WTC11 (cell line): ENCODE measurements around the gene PROK1. TPM values are rescaled to one million over a fixed set of nuclear protein-coding genes. Genes with fewer than 3 reads are reported as not detected.
A peak's percentile ranks its signal among the peaks of the same experiment; 100 is the strongest.

Experiments
- ATAC-seq: fragments of 200-7000 bp; cut with Tn5 transposase; 2 replicates; pipeline ENCODE4 v1.10.0; 2021; ENCODE audit warnings: mild to moderate bottlenecking, moderate library complexity
- CTCF ChIA-PET: fragments of 300-600 bp; sonication (Branson Sonifier 250); formaldehyde crosslinking; loops from one replicate; lab custom pipeline; 2021; ENCODE audit warnings: antibody characterized with exemption; lab: Charles Lee
- POLR2A ChIA-PET: fragments of 350-600 bp; sonication (Branson Sonifier 250); formaldehyde crosslinking; loops from one replicate; lab custom pipeline; 2021; ENCODE audit warnings: antibody characterized with exemption; lab: Charles Lee
- DNase-seq: peaks from one replicate; pipeline ENCODE4 v3.0.0; 2021; ENCODE audit warnings: low spot score
- H3K27ac Mint-ChIP-seq: 2 replicates; pipeline ENCODE4 v1.8.0; 2021; ENCODE audit warnings: mixed read lengths
- H3K27me3 Mint-ChIP-seq: 2 replicates; pipeline ENCODE4 v1.8.0; 2021; ENCODE audit warnings: low read depth, mild to moderate bottlenecking, moderate library complexity, mixed read lengths
- H3K36me3 Mint-ChIP-seq: 2 replicates; pipeline ENCODE4 v1.8.0; 2021; ENCODE audit warnings: mixed read lengths
- H3K4me1 Mint-ChIP-seq: 2 replicates; pipeline ENCODE4 v1.8.0; 2022; ENCODE audit warnings: mixed read lengths
- H3K4me3 Mint-ChIP-seq: 2 replicates; pipeline ENCODE4 v1.8.0; 2021; ENCODE audit warnings: mild to moderate bottlenecking, moderate library complexity, mixed read lengths
- H3K9me3 Mint-ChIP-seq: 2 replicates; pipeline ENCODE4 v1.8.0; 2021; ENCODE audit warnings: mixed read lengths
- ATF1 ChIP-seq: sonication (generic); formaldehyde crosslinking; IDR thresholded peaks from 2 replicates; pipeline ENCODE4 v1.8.1; 2023; ENCODE audit warnings: mild to moderate bottlenecking, moderate library complexity, missing genetic modification reagents
- ATF6 ChIP-seq: sonication (generic); formaldehyde crosslinking; IDR thresholded peaks from 2 replicates; pipeline ENCODE4 v1.8.1; 2023; ENCODE audit warnings: mild to moderate bottlenecking, missing genetic modification reagents
- CTCF ChIP-seq: fragments of 200-600 bp; IDR thresholded peaks from 2 replicates; pipeline ENCODE4 v1.8.0; 2022; ENCODE audit warnings: antibody characterized with exemption
- FOXJ3 ChIP-seq: sonication (generic); formaldehyde crosslinking; IDR thresholded peaks from 2 replicates; pipeline ENCODE4 v1.9.0; 2021; ENCODE audit warnings: missing genetic modification reagents, mild to moderate bottlenecking, borderline replicate concordance
- GTF2I ChIP-seq: fragments of 250-450 bp; sonication (Bioruptor Pico); conservative IDR thresholded peaks from 2 replicates; pipeline ENCODE4 v1.4.0; 2021; ENCODE audit warnings: mild to moderate bottlenecking
- KAT7 ChIP-seq: sonication (generic); formaldehyde crosslinking; IDR thresholded peaks from 2 replicates; pipeline ENCODE4 v1.8.1; 2023; ENCODE audit warnings: missing genetic modification reagents, mild to moderate bottlenecking, borderline replicate concordance
- MLX ChIP-seq: sonication (generic); formaldehyde crosslinking; IDR thresholded peaks from 2 replicates; pipeline ENCODE4 v1.8.1; 2023; ENCODE audit warnings: mild to moderate bottlenecking, missing genetic modification reagents, moderate library complexity
- NFE2L1 ChIP-seq: sonication (generic); formaldehyde crosslinking; IDR thresholded peaks from 2 replicates; pipeline ENCODE4 v1.8.1; 2023; ENCODE audit warnings: missing genetic modification reagents
- NR3C1 ChIP-seq: sonication (generic); formaldehyde crosslinking; conservative IDR thresholded peaks from 2 replicates; pipeline ENCODE4 v1.8.1; 2023; ENCODE audit warnings: low read depth, mild to moderate bottlenecking, missing genetic modification reagents
- RORB ChIP-seq: fragments of 250-450 bp; sonication (Bioruptor Pico); IDR thresholded peaks from 2 replicates; pipeline ENCODE4 v1.9.0; 2021; ENCODE audit warnings: mild to moderate bottlenecking
- USF1 ChIP-seq: sonication (generic); formaldehyde crosslinking; IDR thresholded peaks from 2 replicates; pipeline ENCODE4 v1.8.0; 2022; ENCODE audit warnings: mild to moderate bottlenecking, missing genetic modification reagents
- USF2 ChIP-seq: sonication (generic); formaldehyde crosslinking; IDR thresholded peaks from 2 replicates; pipeline ENCODE4 v1.8.1; 2023; ENCODE audit warnings: mild to moderate bottlenecking, missing genetic modification reagents, moderate library complexity
- ZNF232 ChIP-seq: sonication (generic); formaldehyde crosslinking; IDR thresholded peaks from 2 replicates; pipeline ENCODE4 v1.8.0; 2022; ENCODE audit warnings: mild to moderate bottlenecking, missing genetic modification reagents
- ZNF263 ChIP-seq: sonication (generic); formaldehyde crosslinking; IDR thresholded peaks from 2 replicates; pipeline ENCODE4 v1.8.1; 2022; ENCODE audit warnings: low read depth, mild to moderate bottlenecking, moderate library complexity, missing genetic modification reagents
- ZNF416 ChIP-seq: fragments of 250-450 bp; sonication (Bioruptor Pico); IDR thresholded peaks from 2 replicates; pipeline ENCODE4 v1.9.0; 2021; ENCODE audit warnings: mild to moderate bottlenecking, inconsistent platforms
- total RNA-seq: library from RNA; stranded (reverse); gene quantifications from 3 replicates; pipeline ENCODE4 v1.2.3, GENCODE V29; 2021

PROK1 gene
- total RNA-seq, 1 experiment from 2014 or later: not detected

- TF ChIP-seq USF1 (CRISPR knock-in tag): no peak
- TF ChIP-seq ATF1: no peak
- no peak for TF ChIP-seq ZNF232
- no peak for TF ChIP-seq NFE2L1
- no peak for TF ChIP-seq MLX
- TF ChIP-seq KAT7 (CRISPR knock-in tag): no peak
- no peak for TF ChIP-seq ZNF416
- no peak for TF ChIP-seq ZNF263 (CRISPR knock-in tag)
- TF ChIP-seq FOXJ3 (CRISPR knock-in tag): no peak
- no peak for TF ChIP-seq ATF6 (CRISPR knock-in tag)
- no peak for TF ChIP-seq GTF2I (CRISPR knock-in tag)
- TF ChIP-seq USF2 (CRISPR knock-in tag): no peak
- no peak for TF ChIP-seq RORB (CRISPR knock-in tag)
These were observed 25.2 kb downstream of the PROK1 start (continued) for GRCh38 chr1:110476028-110476765.

- no peaks in the 10 kb centered on the region for H3K36me3 Mint-ChIP-seq
- no peak for TF ChIP-seq USF2 (CRISPR knock-in tag)
- TF ChIP-seq, all 79 proteins: peak for 0
- Mint-ChIP-seq H3K27me3 (no peaks in the 10 kb centered on the region; the same call in 1 of the 2 replicates), H3K4me3 (no peak overlapping the region), H3K9me3 (no peaks in the 10 kb centered on the region), H3K27ac (no peak overlapping the region), H3K4me1 (peaks cover 24% of the 10 kb centered on the region)
- ATAC-seq (no peak), DNase-seq (no peak)
- ChIA-PET CTCF (interaction anchor here (1.4 to 3.1 kb wide), 5 partner anchors 11 to 22 kb away, joined by 3 to 43 read pairs (median 11); no protein-coding TSS in a partner anchor), POLR2A (interaction anchor here (0.9 kb wide), 1 partner anchor 19 kb away, joined by 3 read pairs; no protein-coding TSS in a partner anchor)
These were observed 26.1 kb downstream of the PROK1 start for GRCh38 chr1:110477041-110477440.

GRCh38 chr1:110477445-110477957 lies 26.6 kb downstream of the PROK1 start:
- Mint-ChIP-seq H3K4me1 (peaks cover 28% of the 10 kb centered on the region), H3K9me3 (no peaks in the 10 kb centered on the region), H3K27ac (no peak overlapping the region), H3K27me3 (no peaks in the 10 kb centered on the region; the same call in 1 of the 2 replicates), H3K36me3 (no peaks in the 10 kb centered on the region), H3K4me3 (no peak overlapping the region)
- TF ChIP-seq CTCF (peak; percentile 18; the same call in 1 of the 2 replicates), NR3C1 (no peak)
- ChIA-PET CTCF (interaction anchor here (1.4 to 3.1 kb wide), 5 partner anchors 12 to 22 kb away, joined by 3 to 43 read pairs (median 11); no protein-coding TSS in a partner anchor), POLR2A (interaction anchor here (0.9 kb wide), 1 partner anchor 19 kb away, joined by 3 read pairs; no protein-coding TSS in a partner anchor)
- DNase-seq (no peak), ATAC-seq (peak; percentile 68)
